RWPE2 (cell line): ENCODE results near the gene PTPRT.

Source experiments
- ATAC-seq: fragments of 200-7000 bp; cut with Tn5 transposase; 3 replicates; pipeline ENCODE4 v1.9.1; 2021; ENCODE audit warnings: low read depth
- DNase-seq: peaks from one replicate; pipeline ENCODE4 v3.0.0-alpha.2; 2020; ENCODE audit warnings: low spot score
- H3K27ac ChIP-seq: fragments of 450-650 bp; 2 replicates; pipeline ENCODE4 v1.5.1; 2017; ENCODE audit warnings: mild to moderate bottlenecking; ENCODE audit not compliant: poor library complexity, severe bottlenecking
- H3K27me3 ChIP-seq: fragments of 250-450 bp; sonication (Bioruptor Pico); 2 replicates; pipeline ENCODE4 v1.5.1; 2021; ENCODE audit warnings: mild to moderate bottlenecking, moderate library complexity; ENCODE audit not compliant: insufficient read depth, poor library complexity, severe bottlenecking
- H3K36me3 ChIP-seq: fragments of 250-450 bp; sonication (Bioruptor Pico); 2 replicates; pipeline ENCODE4 v1.5.1; 2020; ENCODE audit warnings: low read depth, mild to moderate bottlenecking, moderate library complexity
- H3K4me1 ChIP-seq: fragments of 250-450 bp; sonication (Bioruptor Pico); 2 replicates; pipeline ENCODE4 v1.5.1; 2021; ENCODE audit warnings: mild to moderate bottlenecking, moderate library complexity; ENCODE audit not compliant: insufficient read depth, poor library complexity, severe bottlenecking
- H3K4me3 ChIP-seq: fragments of 250-450 bp; sonication (Bioruptor Pico); 2 replicates; pipeline ENCODE4 v1.5.1; 2021; ENCODE audit warnings: mild to moderate bottlenecking, moderate library complexity; ENCODE audit not compliant: severe bottlenecking
- H3K9me3 ChIP-seq: fragments of 250-450 bp; sonication (Bioruptor Pico); 2 replicates; pipeline ENCODE4 v1.5.1; 2021; ENCODE audit warnings: mild to moderate bottlenecking, moderate library complexity; ENCODE audit not compliant: severe bottlenecking
- TF ChIP-seq, protein P1 (sequence below): fragments of 450-650 bp; IDR thresholded peaks from one replicate; pipeline ENCODE4 v1.5.1; 2017; ENCODE audit warnings: mild to moderate bottlenecking, moderate library complexity; ENCODE audit not compliant: poor library complexity, severe bottlenecking

The PTPRT gene

DNA sequence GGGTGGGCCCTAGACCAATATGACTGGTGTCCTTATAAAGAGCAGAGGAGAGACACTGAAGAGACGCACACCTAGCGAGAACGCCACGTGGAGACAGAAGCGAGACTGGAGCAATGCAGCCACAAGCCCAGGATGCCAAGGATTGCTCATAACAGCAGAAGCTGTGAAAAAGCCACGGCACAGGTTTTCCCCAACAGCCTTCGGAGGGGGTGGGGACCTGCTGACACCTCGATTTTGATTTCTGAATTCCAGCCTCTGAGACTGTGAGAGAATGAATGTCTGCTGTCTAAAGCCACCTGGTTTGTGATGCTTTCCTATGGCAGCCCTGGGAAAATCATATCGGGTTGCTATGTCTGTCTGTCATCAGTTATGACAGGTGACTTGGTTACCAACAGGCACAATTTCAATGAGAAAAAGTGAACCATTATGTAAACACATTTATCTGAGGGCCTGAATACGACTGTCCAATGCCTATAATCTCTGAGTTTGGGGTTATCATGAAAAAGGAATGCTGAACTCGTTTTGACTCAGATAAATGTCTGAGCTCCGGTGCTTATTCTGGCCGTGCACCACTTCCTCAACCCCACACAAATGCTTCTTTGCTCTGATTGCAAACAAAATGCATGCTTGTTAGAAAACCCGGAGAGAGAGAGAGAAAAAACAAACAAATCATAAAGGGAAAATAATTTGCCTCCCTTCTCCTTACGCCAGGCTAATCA is 769.7 kb downstream of the PTPRT start:
- H3K36me3 ChIP-seq = no peaks in the 10 kb centered on the region
- DNase-seq = no peak
- no peak overlapping the region for H3K4me3 ChIP-seq
- ATAC-seq = no peak
- no peaks in the 10 kb centered on the region for H3K4me1 ChIP-seq
- no peak overlapping the region for H3K27ac ChIP-seq
- H3K9me3 ChIP-seq = no peaks in the 10 kb centered on the region
- TF ChIP-seq, protein P1, sequence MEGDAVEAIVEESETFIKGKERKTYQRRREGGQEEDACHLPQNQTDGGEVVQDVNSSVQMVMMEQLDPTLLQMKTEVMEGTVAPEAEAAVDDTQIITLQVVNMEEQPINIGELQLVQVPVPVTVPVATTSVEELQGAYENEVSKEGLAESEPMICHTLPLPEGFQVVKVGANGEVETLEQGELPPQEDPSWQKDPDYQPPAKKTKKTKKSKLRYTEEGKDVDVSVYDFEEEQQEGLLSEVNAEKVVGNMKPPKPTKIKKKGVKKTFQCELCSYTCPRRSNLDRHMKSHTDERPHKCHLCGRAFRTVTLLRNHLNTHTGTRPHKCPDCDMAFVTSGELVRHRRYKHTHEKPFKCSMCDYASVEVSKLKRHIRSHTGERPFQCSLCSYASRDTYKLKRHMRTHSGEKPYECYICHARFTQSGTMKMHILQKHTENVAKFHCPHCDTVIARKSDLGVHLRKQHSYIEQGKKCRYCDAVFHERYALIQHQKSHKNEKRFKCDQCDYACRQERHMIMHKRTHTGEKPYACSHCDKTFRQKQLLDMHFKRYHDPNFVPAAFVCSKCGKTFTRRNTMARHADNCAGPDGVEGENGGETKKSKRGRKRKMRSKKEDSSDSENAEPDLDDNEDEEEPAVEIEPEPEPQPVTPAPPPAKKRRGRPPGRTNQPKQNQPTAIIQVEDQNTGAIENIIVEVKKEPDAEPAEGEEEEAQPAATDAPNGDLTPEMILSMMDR = no peak
- peaks cover 7% of the 10 kb centered on the region for H3K27me3 ChIP-seq

DNA sequence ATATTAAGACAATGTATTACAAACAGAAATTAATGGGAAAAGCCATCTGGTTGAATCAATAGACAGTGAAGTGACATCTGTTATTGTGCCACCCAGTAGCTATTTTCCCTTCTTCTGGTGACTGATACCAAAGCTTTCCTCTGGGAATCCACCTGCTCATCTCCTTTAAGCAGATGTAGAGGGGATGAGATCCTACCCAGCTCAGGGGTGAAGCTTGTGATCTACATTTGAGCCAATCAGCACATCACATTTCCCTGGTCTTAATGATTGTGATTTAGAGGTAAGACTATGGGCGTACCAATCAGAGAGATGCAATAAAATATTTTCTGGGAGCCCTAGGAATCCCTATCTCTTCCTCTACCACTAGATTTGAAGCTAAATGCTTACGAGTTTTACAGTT is 782.9 kb downstream of the PTPRT start:
- Histone ChIP-seq H3K4me1 (no peaks in the 10 kb centered on the region), H3K27ac (no peak overlapping the region), H3K4me3 (no peak overlapping the region), H3K36me3 (no peaks in the 10 kb centered on the region), H3K9me3 (peaks cover 6% of the 10 kb centered on the region), H3K27me3 (peaks cover 11% of the 10 kb centered on the region)
- DNase-seq (no peak), ATAC-seq (no peak)
- TF ChIP-seq, protein P1 = no peak

DNA sequence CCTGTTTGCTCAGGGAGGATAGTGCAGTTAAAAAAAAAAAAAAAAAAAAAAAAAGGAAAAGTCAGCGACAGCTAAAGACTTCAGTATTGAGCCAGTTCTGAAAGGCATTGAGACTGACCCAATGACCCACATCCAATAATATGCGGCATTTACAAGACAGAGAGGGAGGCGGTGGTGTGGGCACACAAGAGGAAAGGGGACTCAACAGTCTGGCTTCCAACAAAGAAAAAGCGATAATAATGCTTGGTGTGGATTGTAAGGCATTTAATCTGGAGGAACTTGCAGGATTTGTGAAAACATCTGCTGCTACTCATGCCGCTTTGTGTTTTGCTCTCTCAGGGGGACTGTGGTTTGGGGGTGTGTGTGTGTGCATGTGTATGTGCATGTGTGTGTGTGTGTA is 787.3 kb downstream of the PTPRT start:
- TF ChIP-seq, protein P1 = no peak
- DNase-seq (no peak), ATAC-seq (no peak)
- Histone ChIP-seq H3K27me3 (peaks cover 6% of the 10 kb centered on the region), H3K9me3 (peaks cover 2% of the 10 kb centered on the region), H3K4me3 (no peak overlapping the region), H3K36me3 (no peaks in the 10 kb centered on the region), H3K27ac (no peak overlapping the region), H3K4me1 (no peaks in the 10 kb centered on the region)

DNA sequence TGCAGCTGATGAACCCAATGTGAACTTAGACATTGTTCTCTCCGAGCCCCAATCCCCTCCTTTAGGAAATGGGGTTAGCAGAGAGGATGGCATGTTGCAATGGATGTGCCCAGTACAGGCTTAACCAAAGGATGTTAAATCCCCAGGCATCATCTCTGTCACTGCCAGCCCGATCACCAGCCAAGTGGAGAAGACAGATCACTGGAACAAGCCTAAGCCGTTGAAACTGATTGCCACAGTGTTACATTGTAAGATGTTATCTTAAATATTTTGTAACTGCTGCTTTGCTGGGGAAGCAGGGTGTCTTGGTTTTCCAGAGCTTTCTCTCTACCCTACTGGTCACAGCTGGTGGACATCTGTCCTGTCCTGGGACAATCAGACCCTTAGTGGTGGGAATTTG is 788.1 kb downstream of the PTPRT start:
- ATAC-seq = peak; percentile 25; the same call in 1 of the 3 replicates
- DNase-seq = no peak

DNA sequence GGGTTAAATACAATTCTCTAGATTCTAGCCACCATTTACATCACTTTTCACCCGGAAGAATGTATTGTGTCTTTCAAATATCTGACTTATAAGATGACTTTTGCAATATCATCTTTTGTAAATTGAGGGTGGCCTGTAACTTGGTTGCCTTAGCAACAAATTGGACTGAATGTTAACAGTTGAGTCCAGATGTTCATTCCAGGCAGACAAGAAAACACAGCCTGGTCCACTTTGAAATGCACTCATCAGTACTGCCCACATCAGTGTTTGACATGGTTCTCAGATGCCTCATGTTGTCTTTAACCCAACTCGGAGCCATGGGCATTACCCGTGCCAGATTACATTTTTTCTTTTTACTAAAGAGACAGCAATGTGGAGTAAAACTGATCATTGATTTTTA is 789.9 kb downstream of the PTPRT start:
- peaks cover 6% of the 10 kb centered on the region for H3K27me3 ChIP-seq
- H3K9me3 ChIP-seq = no peaks in the 10 kb centered on the region
- H3K4me3 ChIP-seq = no peak overlapping the region
- no peaks in the 10 kb centered on the region for H3K4me1 ChIP-seq
- no peaks in the 10 kb centered on the region for H3K36me3 ChIP-seq
- ATAC-seq (no peak), DNase-seq (no peak)
- TF ChIP-seq, protein P1 = no peak
- no peak overlapping the region for H3K27ac ChIP-seq

More for the DNA sequence above, 788.1 kb downstream of the PTPRT start:
- no peaks in the 10 kb centered on the region for H3K36me3 ChIP-seq
- H3K27ac ChIP-seq = no peak overlapping the region
- peaks cover 6% of the 10 kb centered on the region for H3K27me3 ChIP-seq
- H3K4me3 ChIP-seq = no peak overlapping the region
- H3K9me3 ChIP-seq = peaks cover 2% of the 10 kb centered on the region
- TF ChIP-seq, protein P1 = no peak
- no peaks in the 10 kb centered on the region for H3K4me1 ChIP-seq
